ENCODE measurements around the gene PLK3.

GRCh38 chr1:44820328-44821239, 20.4 kb downstream of the PLK3 start:
- TF ChIP-seq, protein P1, sequence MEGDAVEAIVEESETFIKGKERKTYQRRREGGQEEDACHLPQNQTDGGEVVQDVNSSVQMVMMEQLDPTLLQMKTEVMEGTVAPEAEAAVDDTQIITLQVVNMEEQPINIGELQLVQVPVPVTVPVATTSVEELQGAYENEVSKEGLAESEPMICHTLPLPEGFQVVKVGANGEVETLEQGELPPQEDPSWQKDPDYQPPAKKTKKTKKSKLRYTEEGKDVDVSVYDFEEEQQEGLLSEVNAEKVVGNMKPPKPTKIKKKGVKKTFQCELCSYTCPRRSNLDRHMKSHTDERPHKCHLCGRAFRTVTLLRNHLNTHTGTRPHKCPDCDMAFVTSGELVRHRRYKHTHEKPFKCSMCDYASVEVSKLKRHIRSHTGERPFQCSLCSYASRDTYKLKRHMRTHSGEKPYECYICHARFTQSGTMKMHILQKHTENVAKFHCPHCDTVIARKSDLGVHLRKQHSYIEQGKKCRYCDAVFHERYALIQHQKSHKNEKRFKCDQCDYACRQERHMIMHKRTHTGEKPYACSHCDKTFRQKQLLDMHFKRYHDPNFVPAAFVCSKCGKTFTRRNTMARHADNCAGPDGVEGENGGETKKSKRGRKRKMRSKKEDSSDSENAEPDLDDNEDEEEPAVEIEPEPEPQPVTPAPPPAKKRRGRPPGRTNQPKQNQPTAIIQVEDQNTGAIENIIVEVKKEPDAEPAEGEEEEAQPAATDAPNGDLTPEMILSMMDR (IDR thresholded peaks at IDR 0.05), result no peak
- no peak for TF ChIP-seq POLR2A (IDR thresholded peaks at IDR 0.05)
